HG03520 (cell line): ENCODE data around the gene CCPG1.

Experiments
- ATAC-seq: cut with Tn5 transposase; IDR thresholded peaks from one replicate; pipeline ENCODE4 v1.9.1; 2021; ENCODE audit warnings: mild to moderate bottlenecking, moderate library complexity; ENCODE audit not compliant: unreplicated experiment

CCPG1 gene

GRCh38 chr15:55383687-55384086, 24.5 kb downstream of the CCPG1 start:
- ATAC-seq, result no peak

GRCh38 chr15:55381595-55381994, 26.6 kb downstream of the CCPG1 start:
- no peak for ATAC-seq

- no peak for ATAC-seq
Measured at GRCh38 chr15:55379095-55379494, 29.1 kb downstream of the CCPG1 start.

- ATAC-seq, result no peak
Measured at GRCh38 chr15:55372701-55373440, 35.3 kb downstream of the CCPG1 start.

GRCh38 chr15:55366981-55367380, 41.2 kb downstream of the CCPG1 start:
- no peak for ATAC-seq

- no peak for ATAC-seq
Measured at GRCh38 chr15:55362641-55363040, 45.5 kb downstream of the CCPG1 start.

- ATAC-seq, result no peak
Measured at GRCh38 chr15:55361048-55361447, 47.1 kb downstream of the CCPG1 start.

- no peak for ATAC-seq
Measured at GRCh38 chr15:55360256-55360655, 47.9 kb downstream of the CCPG1 start.

GRCh38 chr15:55358471-55358870, 49.7 kb downstream of the CCPG1 start:
- ATAC-seq, result no peak

GRCh38 chr15:55357774-55358173, 50.4 kb downstream of the CCPG1 start:
- ATAC-seq, result no peak

- ATAC-seq, result no peak
Measured at GRCh38 chr15:55356985-55357585, 51.1 kb downstream of the CCPG1 start.

GRCh38 chr15:55353025-55353424, 55.1 kb downstream of the CCPG1 start:
- ATAC-seq, result no peak

GRCh38 chr15:55349282-55349681, 58.9 kb downstream of the CCPG1 start:
- ATAC-seq, result no peak

GRCh38 chr15:55348281-55348778, 59.8 kb downstream of the CCPG1 start:
- no peak for ATAC-seq

- ATAC-seq, result no peak
Measured at GRCh38 chr15:55344206-55344605, 64.0 kb downstream of the CCPG1 start.

GRCh38 chr15:55343168-55343567, 65.0 kb downstream of the CCPG1 start:
- ATAC-seq, result no peak

GRCh38 chr15:55337160-55337559, 71.0 kb downstream of the CCPG1 start:
- ATAC-seq, result no peak

GRCh38 chr15:55334997-55335396, 73.2 kb downstream of the CCPG1 start:
- ATAC-seq, result no peak

GRCh38 chr15:55334371-55334770, 73.8 kb downstream of the CCPG1 start:
- no peak for ATAC-seq

GRCh38 chr15:55327387-55327786, 80.8 kb downstream of the CCPG1 start:
- ATAC-seq, result no peak

- ATAC-seq, result no peak
Measured at GRCh38 chr15:55322467-55322866, 85.7 kb downstream of the CCPG1 start.

GRCh38 chr15:55320963-55321362, 87.2 kb downstream of the CCPG1 start:
- ATAC-seq, result no peak

GRCh38 chr15:55320238-55320550, 88.0 kb downstream of the CCPG1 start:
- no peak for ATAC-seq
